ENCODE data around the gene MED23.

DNA sequence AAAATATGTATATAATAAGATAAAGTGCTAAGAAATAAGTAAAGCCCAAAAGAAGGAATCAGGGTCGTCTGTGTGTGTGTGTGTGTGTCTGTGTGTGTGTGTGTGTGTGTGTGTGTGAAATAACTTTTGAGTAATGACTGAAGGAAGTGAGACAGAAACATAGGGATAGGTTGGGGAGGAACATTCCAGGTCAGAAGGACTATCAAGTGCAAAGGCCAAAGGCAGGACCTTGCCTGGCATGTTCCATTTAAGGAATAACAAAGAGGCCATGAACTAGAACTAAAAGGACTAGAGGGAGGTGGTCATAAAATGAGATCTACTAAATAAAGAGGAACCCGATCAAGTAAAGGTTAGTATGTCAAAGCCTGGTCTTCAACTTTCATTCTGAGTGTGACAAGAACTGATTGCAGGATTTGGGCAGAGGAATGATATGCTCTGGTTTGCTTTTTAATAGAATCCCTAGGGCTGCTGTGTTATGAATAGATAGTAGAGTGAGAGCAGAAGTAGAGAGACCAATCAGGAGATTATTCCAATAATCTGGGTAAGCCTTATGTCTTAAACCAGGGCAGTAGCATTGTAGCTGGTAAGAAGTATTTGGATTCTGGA lies 15.9 kb upstream of the MED23 start:
- TF ChIP-seq NFE2L1 (tag; IDR thresholded peaks at IDR 0.05; ENCODE audit: borderline replicate concordance, low read depth) (no peak), DNMT1 (IDR thresholded peaks at IDR 0.05) (no peak)
